NCI-H187 (cell line): ENCODE measurements around the gene CUX1.
"Not testable (repeated sequence)": the region's sequence is repeated elsewhere in the genome, so short reads cannot be mapped to it uniquely, and the experiment has no call there.

Experiments used
- DNase-seq, 2 experiments: peaks; one replicate each; lab custom pipeline; 2025; lab: John Stamatoyannopoulos, UW

CUX1 gene

DNA sequence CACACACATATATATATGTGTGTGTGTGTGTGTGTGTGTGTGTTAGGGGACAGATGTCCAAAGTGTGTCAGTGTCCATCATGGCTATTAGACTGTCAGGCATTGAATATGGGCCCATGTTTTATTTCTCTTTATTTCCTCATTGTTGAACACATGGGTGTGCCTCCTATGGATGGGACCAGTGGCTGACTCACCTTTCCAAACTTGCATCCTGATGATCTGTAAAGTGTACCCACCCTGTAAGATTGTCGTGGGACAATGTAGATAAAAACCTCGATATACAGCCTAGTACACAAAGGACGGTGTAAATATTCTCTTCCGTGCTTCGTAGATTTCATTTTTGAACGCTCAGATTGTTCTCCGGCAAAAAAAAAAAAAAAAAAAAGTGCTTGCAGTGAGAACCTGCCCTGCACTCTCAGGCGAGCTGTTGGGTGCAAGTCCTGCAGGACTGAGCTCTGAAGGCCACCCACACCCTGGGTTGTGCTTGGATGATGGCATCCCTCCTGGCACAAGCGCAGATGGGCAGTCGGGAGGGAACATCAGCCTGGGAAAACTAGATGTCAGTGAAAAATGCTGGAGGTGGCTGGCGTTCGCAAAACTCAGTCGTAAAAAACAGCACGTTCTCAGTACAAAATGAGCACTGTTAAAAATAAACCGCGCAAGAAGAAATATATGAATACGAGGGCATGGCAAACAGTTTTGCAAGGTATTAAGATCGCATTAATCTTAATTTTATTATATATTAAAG, 166.9 kb downstream of the CUX1 start:
- DNase-seq: no peak

- DNase-seq: no peak
Observed at GRCh38 chr7:101985057-101985902, 167.9 kb downstream of the CUX1 start.

DNA sequence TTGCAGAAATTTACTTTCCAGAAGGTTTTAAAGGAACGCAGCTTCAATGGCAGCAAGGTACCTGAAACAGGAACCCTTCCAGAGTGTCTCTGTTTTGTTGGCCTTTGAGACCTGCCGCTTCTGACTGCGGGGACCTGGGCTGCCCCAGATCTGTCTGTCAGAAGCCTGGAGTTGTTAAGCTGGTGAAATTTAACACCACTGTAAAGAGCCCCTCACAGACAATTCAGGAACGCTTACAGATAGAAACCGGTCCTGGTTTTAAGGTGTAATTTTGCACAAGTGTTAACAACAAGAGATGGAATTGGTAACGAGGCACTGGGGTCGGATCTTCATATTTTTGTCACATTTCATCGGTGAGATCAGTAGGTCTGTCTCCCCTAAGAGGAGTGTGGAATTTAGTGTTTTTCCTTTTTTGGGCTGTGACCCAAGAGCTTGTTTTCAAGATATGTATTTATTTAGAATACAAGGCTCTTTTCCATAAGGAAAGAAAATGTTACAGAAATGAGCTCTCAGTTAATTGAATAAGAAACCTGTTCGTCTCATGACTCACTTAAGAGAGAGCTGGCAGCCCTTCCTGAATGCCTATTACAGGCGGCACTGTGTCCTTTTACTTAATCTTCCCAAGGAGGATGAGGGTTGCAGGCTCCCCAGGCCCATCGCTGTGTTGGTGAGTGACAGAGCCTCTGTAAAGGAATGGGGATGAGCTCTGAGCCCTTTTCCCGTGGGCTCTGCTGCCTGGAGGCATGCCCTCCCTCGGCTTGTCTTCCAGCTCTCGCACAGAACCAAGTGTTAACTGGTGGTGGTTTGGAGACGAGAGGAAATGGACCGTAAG, 168.7 kb downstream of the CUX1 start:
- no peak for DNase-seq

DNA sequence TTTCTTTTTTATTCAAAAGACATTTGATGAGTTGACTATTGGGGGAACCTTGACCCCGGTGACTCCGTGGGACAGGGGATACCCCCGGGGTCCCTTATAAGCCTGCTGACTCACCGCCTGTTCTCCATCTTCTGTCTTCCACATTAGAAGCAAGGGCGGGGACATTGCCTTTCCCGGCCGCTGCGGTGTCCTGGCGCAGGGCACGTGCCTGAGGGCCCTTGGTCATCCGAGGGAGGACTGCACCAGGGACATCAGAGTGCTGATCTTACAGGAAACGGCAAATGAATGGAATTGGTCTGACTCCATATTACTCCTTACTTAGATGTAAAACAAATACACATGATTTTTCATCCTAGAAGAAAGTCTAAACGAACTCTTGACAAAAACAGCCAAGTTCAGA, 170.1 kb downstream of the CUX1 start:
- DNase-seq: no peak

- not testable (repeated sequence) for DNase-seq
Observed at GRCh38 chr7:101988060-101988459, 170.6 kb downstream of the CUX1 start.

- no peak for DNase-seq
Observed at GRCh38 chr7:101988513-101988912, 171.1 kb downstream of the CUX1 start.

GRCh38 chr7:101989101-101989500, 171.7 kb downstream of the CUX1 start:
- DNase-seq: no peak

DNA sequence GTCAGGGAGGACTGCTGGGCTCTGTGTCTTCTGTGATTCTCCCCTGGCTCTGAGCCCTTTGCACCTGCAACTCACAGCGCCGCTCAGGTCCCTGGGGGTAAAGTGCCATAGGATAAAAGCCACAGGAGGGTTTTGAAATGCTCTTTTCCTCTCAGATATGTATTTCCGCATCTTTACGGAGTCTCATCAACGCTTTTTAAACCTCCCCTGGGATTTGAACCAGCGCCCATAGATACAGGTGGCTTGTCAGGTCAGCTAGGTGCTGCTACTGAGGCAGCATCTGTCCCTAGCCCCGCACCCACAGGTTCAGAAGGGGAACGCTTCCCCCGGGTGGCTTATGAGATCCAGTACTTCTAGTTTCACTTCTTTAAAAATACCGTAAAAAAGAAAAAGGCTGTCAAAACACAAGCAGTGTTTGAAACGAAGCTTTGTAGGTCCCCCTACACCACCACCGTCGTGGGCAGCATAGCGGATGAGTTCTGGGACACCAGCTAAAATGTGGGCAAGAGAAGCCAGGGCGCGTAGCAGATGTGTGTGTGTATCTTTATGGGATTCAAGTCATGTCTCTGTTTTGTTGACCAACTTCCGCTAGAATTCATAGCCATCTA, 173.5 kb downstream of the CUX1 start:
- DNase-seq: no peak

GRCh38 chr7:101991860-101992259, 174.4 kb downstream of the CUX1 start:
- DNase-seq: no peak

- no peak for DNase-seq
Observed at GRCh38 chr7:101993311-101993710, 175.9 kb downstream of the CUX1 start.

DNA sequence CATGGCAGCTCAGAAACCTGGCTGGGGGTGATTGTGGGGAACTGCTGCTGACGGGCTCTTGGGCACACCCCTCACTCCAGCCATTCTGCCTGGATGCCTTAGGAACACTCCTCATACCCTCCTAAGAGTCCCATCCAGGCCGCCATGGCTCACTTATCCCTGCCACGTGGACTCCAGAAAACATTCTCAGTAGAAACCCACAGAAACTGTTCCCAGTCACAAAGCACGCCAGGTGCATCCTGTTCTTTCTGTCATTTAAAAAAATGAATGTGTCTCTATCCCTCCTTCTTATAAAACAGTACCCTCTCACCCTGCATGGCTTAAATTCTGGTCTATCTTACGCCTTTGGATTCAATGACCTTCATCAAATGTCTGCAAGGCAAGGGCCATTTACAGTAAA, 177.7 kb downstream of the CUX1 start:
- DNase-seq: no peak

DNA sequence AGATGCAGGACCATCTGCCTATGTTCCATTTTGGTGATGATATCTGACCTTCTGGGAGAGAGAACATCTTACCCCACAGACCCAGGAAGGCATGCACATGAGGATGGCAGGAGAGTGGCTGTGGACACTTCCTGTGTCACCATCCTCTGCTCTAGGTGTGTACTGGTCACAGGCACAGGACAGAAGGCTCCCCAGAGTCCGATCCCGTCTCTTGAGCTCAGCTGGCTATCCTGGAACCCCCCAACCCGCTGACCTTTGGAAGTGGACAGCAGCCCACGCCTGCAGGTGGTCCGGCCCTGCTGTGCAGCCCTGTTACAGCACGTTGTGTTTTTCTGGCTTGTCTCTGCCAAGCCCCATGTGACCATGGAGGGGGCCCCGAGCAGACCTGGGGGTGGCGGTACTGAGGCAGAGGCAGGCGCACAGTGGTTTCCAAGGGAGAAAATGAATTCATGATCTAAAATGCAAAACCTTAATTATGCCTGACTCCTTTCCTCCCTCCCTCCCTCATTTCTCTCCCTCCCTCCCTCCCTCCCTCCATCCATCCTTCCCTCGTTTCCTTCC, 178.8 kb downstream of the CUX1 start:
- DNase-seq: no peak

DNA sequence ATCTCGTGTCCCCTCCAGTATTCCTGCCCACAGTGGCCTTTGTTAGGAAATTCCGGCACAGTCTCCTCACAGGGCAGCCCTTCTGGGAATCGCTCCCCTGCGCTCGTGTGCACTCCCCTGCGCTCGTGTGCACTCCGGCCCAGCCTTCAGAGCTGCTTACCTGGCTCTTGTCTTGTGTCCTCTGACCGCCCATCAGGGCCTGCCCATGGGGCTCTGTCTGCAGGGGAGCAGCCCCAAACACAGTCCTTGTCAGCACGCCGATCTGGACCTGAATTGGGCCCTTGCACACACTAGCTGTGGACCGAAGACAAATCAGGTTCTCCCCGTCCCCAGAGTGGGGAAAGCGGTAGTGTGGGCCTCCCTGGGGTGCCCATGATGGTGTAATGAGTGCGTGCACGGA, 179.4 kb downstream of the CUX1 start:
- no peak for DNase-seq

- DNase-seq: no peak
Observed at GRCh38 chr7:101998029-101998905, 180.8 kb downstream of the CUX1 start.

DNA sequence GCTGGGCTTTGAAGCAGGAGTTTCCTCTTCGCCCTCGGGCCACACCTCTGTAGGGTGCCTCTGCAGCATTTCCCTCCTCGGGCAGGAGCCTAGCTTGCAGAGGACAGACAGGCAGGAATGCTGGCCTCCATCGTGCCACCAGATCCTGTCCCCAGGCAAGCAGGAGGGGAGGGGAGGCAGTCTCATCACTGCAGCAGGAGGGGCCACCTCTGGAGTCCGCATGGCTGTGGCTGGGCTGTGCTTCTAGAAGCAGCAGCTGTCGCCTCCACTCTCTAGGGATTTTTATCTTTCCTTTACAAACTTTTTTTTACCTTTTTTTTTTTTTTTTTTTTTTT, 181.4 kb downstream of the CUX1 start:
- DNase-seq: no peak

GRCh38 chr7:101999393-101999792, 182.0 kb downstream of the CUX1 start:
- no peak for DNase-seq

GRCh38 chr7:102000123-102000522, 182.7 kb downstream of the CUX1 start:
- DNase-seq: no peak

GRCh38 chr7:102004229-102004628, 186.8 kb downstream of the CUX1 start:
- DNase-seq: no peak

DNA sequence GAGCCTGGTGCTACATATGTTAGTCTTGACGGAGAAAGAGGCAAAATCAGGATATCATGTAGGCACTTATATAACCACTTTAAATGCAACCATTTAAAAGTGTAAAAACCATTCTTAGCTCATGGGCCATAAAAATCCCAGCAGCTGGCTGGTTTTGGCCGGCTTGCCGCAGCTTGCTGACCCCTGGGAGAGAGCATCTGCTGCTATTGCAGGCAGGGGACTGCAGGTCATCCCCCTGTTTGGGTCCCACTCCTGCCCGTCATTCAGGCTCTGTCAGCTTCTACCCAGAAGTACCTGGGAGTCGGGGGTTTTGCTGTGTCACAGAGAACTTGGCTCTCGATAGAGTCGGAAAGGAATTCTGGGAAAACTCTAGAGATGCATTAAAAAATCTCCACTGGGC, 187.4 kb downstream of the CUX1 start:
- DNase-seq: no peak

- no peak for DNase-seq
Observed at GRCh38 chr7:102005933-102006480, 188.6 kb downstream of the CUX1 start.

DNA sequence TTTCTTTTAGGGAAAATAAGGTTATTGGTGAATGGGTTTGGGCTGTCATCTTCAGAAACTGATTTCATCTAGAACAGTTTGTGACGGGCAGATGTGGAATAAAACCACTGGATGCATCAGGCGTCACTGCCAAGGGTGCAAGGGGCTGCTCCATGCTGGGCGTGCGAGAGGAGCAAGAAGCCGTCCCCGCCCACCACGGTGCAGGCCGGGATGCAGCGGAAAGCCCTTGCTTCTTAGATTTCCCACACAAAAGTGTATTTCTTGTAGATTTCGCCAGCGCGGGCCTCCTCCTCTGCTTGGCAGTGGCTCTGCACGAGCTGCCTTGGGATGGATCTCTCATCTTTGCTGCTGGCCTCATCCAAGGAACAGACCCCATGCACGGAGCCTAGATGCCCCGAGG, 189.3 kb downstream of the CUX1 start:
- DNase-seq: no peak
